DOHH2 (cell line): ENCODE data around the gene SLC30A2.

Experiments
- H3F3A ChIP-seq: fragments of 200-600 bp; sonication (generic), shearing (Covaris generic); 2 replicates; pipeline ENCODE4 v1.6.0; 2016; ENCODE audit warnings: antibody characterized with exemption, mild to moderate bottlenecking; ENCODE audit not compliant: control insufficient read depth, insufficient read depth
- H3K27ac ChIP-seq: fragments of 200-600 bp; sonication (generic); 2 replicates; pipeline ENCODE4 v1.5.1; 2014; ENCODE audit warnings: low read depth, mild to moderate bottlenecking, low read length, moderate library complexity
- H3K27me3 ChIP-seq: fragments of 200-600 bp; sonication (generic); 2 replicates; pipeline ENCODE4 v1.6.1; 2014; ENCODE audit warnings: mild to moderate bottlenecking, low read length, mixed read lengths; ENCODE audit not compliant: control insufficient read depth
- H3K36me3 ChIP-seq: fragments of 200-600 bp; sonication (generic); 2 replicates; pipeline ENCODE4 v1.6.1; 2014; ENCODE audit warnings: mild to moderate bottlenecking, low read length, moderate library complexity, mixed read lengths; ENCODE audit not compliant: control insufficient read depth
- H3K4me1 ChIP-seq: fragments of 200-600 bp; sonication (generic); 2 replicates; pipeline ENCODE4 v1.6.1; 2014; ENCODE audit warnings: mild to moderate bottlenecking, low read length, mixed read lengths; ENCODE audit not compliant: control insufficient read depth
- H3K4me2 ChIP-seq: fragments of 200-600 bp; sonication (generic); 2 replicates; pipeline ENCODE4 v1.6.0; 2014; ENCODE audit warnings: mild to moderate bottlenecking, low read length, moderate library complexity
- H3K4me3 ChIP-seq: fragments of 200-600 bp; sonication (generic); 2 replicates; pipeline ENCODE4 v1.5.1; 2014; ENCODE audit warnings: mild to moderate bottlenecking, low read length, mixed read lengths
- H3K79me2 ChIP-seq: fragments of 200-600 bp; sonication (generic); 2 replicates; pipeline ENCODE4 v1.6.1; 2014; ENCODE audit warnings: mild to moderate bottlenecking, low read length, mixed read lengths; ENCODE audit not compliant: control insufficient read depth
- H3K9me2 ChIP-seq: fragments of 200-600 bp; sonication (generic); replicated peaks from 2 replicates; pipeline ENCODE4 v1.6.1; 2014; ENCODE audit warnings: mild to moderate bottlenecking, low read length, mixed read lengths; ENCODE audit not compliant: control insufficient read depth
- H3K9me3 ChIP-seq: fragments of 200-600 bp; sonication (generic); 2 replicates; pipeline ENCODE4 v1.6.1; 2014; ENCODE audit warnings: antibody characterized with exemption, low read length, mixed read lengths; ENCODE audit not compliant: control insufficient read depth, insufficient read depth
- H4K20me1 ChIP-seq: fragments of 200-600 bp; sonication (generic); 2 replicates; pipeline ENCODE4 v1.6.0; 2014; ENCODE audit warnings: low read depth, mild to moderate bottlenecking, antibody characterized with exemption, low read length, moderate library complexity; ENCODE audit not compliant: control insufficient read depth, insufficient read depth
- EZH2phosphoT487 ChIP-seq: fragments of 200-600 bp; sonication (generic); IDR thresholded peaks from 2 replicates; pipeline ENCODE4 v1.6.1; 2017; ENCODE audit warnings: borderline replicate concordance, mild to moderate bottlenecking, antibody characterized with exemption, low read length, moderate library complexity, mixed read lengths
- TF ChIP-seq, protein P1 (sequence below): fragments of 200-600 bp; sonication (generic); IDR thresholded peaks from one replicate; pipeline ENCODE4 v1.5.1; 2014; ENCODE audit warnings: antibody characterized with exemption, mild to moderate bottlenecking, low read depth, low read length; ENCODE audit not compliant: poor library complexity, severe bottlenecking

Gene SLC30A2

DNA sequence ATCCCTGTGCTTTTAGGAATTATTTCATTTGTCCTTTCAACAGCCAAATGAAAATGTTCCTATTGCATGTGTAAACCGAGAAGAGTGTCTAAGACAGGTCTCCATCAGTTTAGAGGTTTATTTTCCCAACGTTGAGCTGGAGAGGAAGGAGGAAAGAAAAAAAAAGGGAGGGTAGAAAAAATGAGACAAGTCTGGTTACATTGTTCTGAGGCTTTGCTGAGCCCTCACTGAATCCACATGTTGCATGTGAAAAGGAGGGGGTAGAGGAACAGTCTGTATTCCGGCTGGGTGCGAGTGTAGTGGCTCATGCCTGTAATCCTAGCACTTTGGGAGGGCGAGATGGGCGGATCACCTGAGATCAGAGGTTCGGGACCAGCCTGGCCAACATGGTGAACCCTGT is 46.5 kb upstream of the SLC30A2 start:
- H4K20me1 ChIP-seq, result no peaks in the 10 kb centered on the region
- H3K4me3 ChIP-seq, result no peak overlapping the region
- H3K9me3 ChIP-seq, result no peaks in the 10 kb centered on the region
- no peaks in the 10 kb centered on the region for H3K36me3 ChIP-seq
- TF ChIP-seq, protein P1, sequence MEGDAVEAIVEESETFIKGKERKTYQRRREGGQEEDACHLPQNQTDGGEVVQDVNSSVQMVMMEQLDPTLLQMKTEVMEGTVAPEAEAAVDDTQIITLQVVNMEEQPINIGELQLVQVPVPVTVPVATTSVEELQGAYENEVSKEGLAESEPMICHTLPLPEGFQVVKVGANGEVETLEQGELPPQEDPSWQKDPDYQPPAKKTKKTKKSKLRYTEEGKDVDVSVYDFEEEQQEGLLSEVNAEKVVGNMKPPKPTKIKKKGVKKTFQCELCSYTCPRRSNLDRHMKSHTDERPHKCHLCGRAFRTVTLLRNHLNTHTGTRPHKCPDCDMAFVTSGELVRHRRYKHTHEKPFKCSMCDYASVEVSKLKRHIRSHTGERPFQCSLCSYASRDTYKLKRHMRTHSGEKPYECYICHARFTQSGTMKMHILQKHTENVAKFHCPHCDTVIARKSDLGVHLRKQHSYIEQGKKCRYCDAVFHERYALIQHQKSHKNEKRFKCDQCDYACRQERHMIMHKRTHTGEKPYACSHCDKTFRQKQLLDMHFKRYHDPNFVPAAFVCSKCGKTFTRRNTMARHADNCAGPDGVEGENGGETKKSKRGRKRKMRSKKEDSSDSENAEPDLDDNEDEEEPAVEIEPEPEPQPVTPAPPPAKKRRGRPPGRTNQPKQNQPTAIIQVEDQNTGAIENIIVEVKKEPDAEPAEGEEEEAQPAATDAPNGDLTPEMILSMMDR, result no peak
- TF ChIP-seq EZH2phosphoT487, result no peak
- H3K9me2 ChIP-seq, result no peaks in the 10 kb centered on the region
- H3F3A ChIP-seq, result no peaks in the 10 kb centered on the region
- no peaks in the 10 kb centered on the region for H3K4me1 ChIP-seq
- H3K79me2 ChIP-seq, result no peaks in the 10 kb centered on the region
- peaks cover 9% of the 10 kb centered on the region for H3K27me3 ChIP-seq
- H3K4me2 ChIP-seq, result no peak overlapping the region
- no peak overlapping the region for H3K27ac ChIP-seq

GRCh38 chr1:26090893-26091292 is 45.0 kb upstream of the SLC30A2 start:
- H3K9me3 ChIP-seq, result no peaks in the 10 kb centered on the region
- H3K36me3 ChIP-seq, result no peaks in the 10 kb centered on the region
- H3K27me3 ChIP-seq, result peaks cover 8% of the 10 kb centered on the region; the same call in 1 of the 2 replicates
- H3K27ac ChIP-seq, result no peak overlapping the region
- no peaks in the 10 kb centered on the region for H3K79me2 ChIP-seq
- H4K20me1 ChIP-seq, result no peaks in the 10 kb centered on the region
- no peaks in the 10 kb centered on the region for H3K4me1 ChIP-seq
- no peaks in the 10 kb centered on the region for H3F3A ChIP-seq
- H3K9me2 ChIP-seq, result no peaks in the 10 kb centered on the region
- H3K4me3 ChIP-seq, result no peak overlapping the region
- H3K4me2 ChIP-seq, result no peak overlapping the region
- TF ChIP-seq, protein P1, result no peak
- no peak for TF ChIP-seq EZH2phosphoT487

DNA sequence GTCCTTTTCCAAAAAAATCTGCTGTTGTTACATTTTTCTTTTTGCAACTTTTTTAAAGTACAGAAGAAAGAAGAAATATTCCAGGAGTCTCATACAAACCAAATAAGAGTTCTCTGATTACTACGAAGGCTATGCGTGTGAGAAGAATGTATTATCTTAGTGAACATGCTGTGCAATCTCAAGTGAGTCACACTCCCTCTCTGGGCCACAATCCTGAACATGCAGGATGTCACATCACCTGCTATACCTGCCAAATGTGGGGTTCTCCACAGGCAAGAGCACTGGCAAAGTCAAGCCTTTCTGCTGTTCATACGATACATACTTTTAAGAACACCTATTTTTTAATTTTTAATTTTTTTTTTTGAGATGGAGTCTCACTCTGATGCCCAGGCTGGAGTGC is 43.2 kb upstream of the SLC30A2 start:
- H3K4me1 ChIP-seq, result no peaks in the 10 kb centered on the region
- H3K27ac ChIP-seq, result no peak overlapping the region
- no peaks in the 10 kb centered on the region for H3K9me2 ChIP-seq
- peaks cover 13% of the 10 kb centered on the region; the same call in 1 of the 2 replicates for H3K27me3 ChIP-seq
- H3K79me2 ChIP-seq, result no peaks in the 10 kb centered on the region
- H3K9me3 ChIP-seq, result no peaks in the 10 kb centered on the region
- H3K36me3 ChIP-seq, result no peaks in the 10 kb centered on the region
- H3K4me3 ChIP-seq, result no peak overlapping the region
- no peak overlapping the region for H3K4me2 ChIP-seq
- no peaks in the 10 kb centered on the region for H4K20me1 ChIP-seq
- no peaks in the 10 kb centered on the region for H3F3A ChIP-seq
- no peak for TF ChIP-seq EZH2phosphoT487
- TF ChIP-seq, protein P1, result no peak
